A549 (cell line): ENCODE results near the gene ANKS1B. TPM values are rescaled to one million over a fixed set of nuclear protein-coding genes. Genes with fewer than 3 reads are reported as not detected.

ENCODE experiments used
- ATAC-seq, 2 experiments: fragments of 200-7000 bp in 1 of 2; fragments of >200 bp in 1 of 2; cut with Nextera tagmentation in 1 of 2; cut with Tn5 transposase in 1 of 2; 3 replicates each; pipeline versions ENCODE4 v1.8.0 to v1.9.1; 2018 to 2020; ENCODE audit warnings: mild to moderate bottlenecking in 1 of 2, moderate library complexity in 1 of 2
- CTCF ChIA-PET: fragments of 300-600 bp; sonication (Branson Sonifier 250); formaldehyde crosslinking; extraction: SDS; loops from one replicate; lab custom pipeline; 2021; ENCODE audit warnings: antibody characterized with exemption, inconsistent platforms; lab: Yijun Ruan, JAX
- POLR2A ChIA-PET: fragments of 350-600 bp; formaldehyde crosslinking; extraction: SDS; loops from one replicate; lab custom pipeline; 2021; ENCODE audit warnings: antibody characterized with exemption, inconsistent platforms; lab: Yijun Ruan, JAX
- DNase-seq, 2 experiments: peaks; one replicate each; pipeline versions ENCODE4 v3.0.0 to v3.0.0-alpha.2; 2011 to 2016; ENCODE audit warnings: low read depth in 1 of 2, low spot score in 1 of 2
- FAIRE-seq: peaks from 2 replicates; lab custom pipeline; 2011; peaks lifted over from hg19 to GRCh38; lab: Jason Lieb, UNC
- H3K27ac ChIP-seq, 2 experiments: fragments of >200 bp; sonication (Bioruptor Twin); formaldehyde crosslinking; 3 replicates each; pipeline ENCODE4 v1.5.1; 2016 to 2017
- H3K4me1 ChIP-seq: fragments of >200 bp; sonication (Bioruptor Twin); formaldehyde crosslinking; 3 replicates; pipeline ENCODE4 v1.6.1; 2016
- H3K4me2 ChIP-seq: fragments of >200 bp; sonication (Bioruptor Twin); formaldehyde crosslinking; 3 replicates; pipeline ENCODE4 v1.6.1; 2016
- H3K4me3 ChIP-seq: fragments of >200 bp; sonication (Bioruptor Twin); formaldehyde crosslinking; 3 replicates; pipeline ENCODE4 v1.5.1; 2016
- H3K9me3 ChIP-seq: fragments of >200 bp; sonication (Bioruptor Twin); formaldehyde crosslinking; 3 replicates; pipeline ENCODE4 v1.6.1; 2016
- BHLHE40 ChIP-seq: IDR thresholded peaks from 2 replicates; pipeline ENCODE4 v1.6.1; 2012; ENCODE audit warnings: low read depth, low read length, inconsistent platforms
- CEBPB ChIP-seq, 2 experiments: fragments of >200 bp in 1 of 2; sonication (Bioruptor Twin) in 1 of 2; formaldehyde crosslinking in 1 of 2; IDR thresholded peaks; 2 replicates each; pipeline ENCODE4 v1.6.1; 2012 to 2016
- CHD2 ChIP-seq: fragments of 150-350 bp; IDR thresholded peaks from 2 replicates; pipeline ENCODE4 v1.6.1; 2014; ENCODE audit warnings: low read length; ENCODE audit not compliant: partially characterized antibody
- HEYL ChIP-seq: fragments of 250-450 bp; sonication (Bioruptor Pico); IDR thresholded peaks from 2 replicates; pipeline ENCODE4 v1.8.0; 2021; ENCODE audit warnings: mild to moderate bottlenecking, moderate library complexity
- HOXB13 ChIP-seq: fragments of 250-450 bp; sonication (Bioruptor Pico); IDR thresholded peaks from 2 replicates; pipeline ENCODE4 v1.5.0; 2020; ENCODE audit warnings: low read depth, mild to moderate bottlenecking, moderate library complexity
- HOXB5 ChIP-seq: fragments of 250-450 bp; sonication (Bioruptor Pico); IDR thresholded peaks from 2 replicates; pipeline ENCODE4 v1.5.0; 2020; ENCODE audit warnings: mild to moderate bottlenecking, moderate library complexity
- KDM1A ChIP-seq: fragments of 200-600 bp; sonication (generic); IDR thresholded peaks from 2 replicates; pipeline ENCODE4 v1.6.1; 2016; ENCODE audit warnings: low read depth, mild to moderate bottlenecking
- MAFK ChIP-seq: fragments of 450-650 bp; IDR thresholded peaks from 2 replicates; pipeline ENCODE4 v1.6.1; 2014; ENCODE audit not compliant: partially characterized antibody
- PHF8 ChIP-seq: fragments of 200-600 bp; sonication (generic); IDR thresholded peaks from 2 replicates; pipeline ENCODE4 v1.6.1; 2016; ENCODE audit warnings: low read depth, mild to moderate bottlenecking, antibody characterized with exemption, moderate library complexity, borderline replicate concordance
- RAD21 ChIP-seq, 2 experiments: fragments of >200 bp in 1 of 2; sonication (Bioruptor Twin) in 1 of 2; formaldehyde crosslinking in 1 of 2; IDR thresholded peaks in 1 of 2; conservative IDR thresholded peaks in 1 of 2; 2 replicates in 1 of 2; 3 replicates in 1 of 2; pipeline ENCODE4 v1.6.1; 2012 to 2018; ENCODE audit warnings: inconsistent platforms in 1 of 2
- RCOR1 ChIP-seq: fragments of 150-350 bp; IDR thresholded peaks from 2 replicates; pipeline ENCODE4 v1.6.1; 2014; ENCODE audit warnings: antibody characterized with exemption, low read length, low read depth
- ZC3H11A ChIP-seq: fragments of 450-650 bp; IDR thresholded peaks from 2 replicates; pipeline ENCODE4 v1.6.1; 2014; ENCODE audit warnings: antibody characterized with exemption, mild to moderate bottlenecking
- ZFP36 ChIP-seq: fragments of 450-650 bp; IDR thresholded peaks from 2 replicates; pipeline ENCODE4 v1.6.1; 2014; ENCODE audit warnings: borderline replicate concordance; ENCODE audit not compliant: partially characterized antibody
- ZSCAN20 ChIP-seq: fragments of 250-450 bp; sonication (Bioruptor Pico); IDR thresholded peaks from 2 replicates; pipeline ENCODE4 v1.8.0; 2022; ENCODE audit warnings: mild to moderate bottlenecking, moderate library complexity
- WGBS: methylation state at CpG from one replicate; pipeline ENCODE4 v1.1.6; 2017; ENCODE audit errors: missing lambda C conversion rate; 5-methylcytosine and 5-hydroxymethylcytosine counted together
- polyA plus RNA-seq, 4 experiments: library from polyadenylated mRNA; depleted of rRNA in 3 of 4; stranded (reverse); fragments of >200 nt; fragmentation: RNase III in 1 of 4; extraction: RNeasy Plus Mini Kit Qiagen cat#74134 plus additional on column Dnase treatment in 1 of 4; gene quantifications; 2 replicates in 3 of 4; 3 replicates in 1 of 4; pipeline ENCODE4 v1.2.3, GENCODE V29; 2011 to 2017
- TF ChIP-seq, protein P1 (sequence below): fragments of 150-350 bp; IDR thresholded peaks from 2 replicates; pipeline ENCODE4 v1.6.1; 2014; ENCODE audit warnings: low read depth, mild to moderate bottlenecking, low read length
- TF ChIP-seq, protein P2 (sequence below): fragments of 250-450 bp; sonication (Bioruptor Pico); IDR thresholded peaks from 2 replicates; pipeline ENCODE4 v1.5.0; 2021; ENCODE audit warnings: mild to moderate bottlenecking, moderate library complexity, borderline replicate concordance
- TF ChIP-seq, protein P3 (sequence below): fragments of >200 bp; sonication (Bioruptor Twin); formaldehyde crosslinking; IDR thresholded peaks from 2 replicates; pipeline ENCODE4 v1.6.1; 2016

ANKS1B gene
- polyA plus RNA-seq, 2 of the 4 experiments (the other 2 are of a cell fraction), result 1.5 to 2.2 TPM

DNA sequence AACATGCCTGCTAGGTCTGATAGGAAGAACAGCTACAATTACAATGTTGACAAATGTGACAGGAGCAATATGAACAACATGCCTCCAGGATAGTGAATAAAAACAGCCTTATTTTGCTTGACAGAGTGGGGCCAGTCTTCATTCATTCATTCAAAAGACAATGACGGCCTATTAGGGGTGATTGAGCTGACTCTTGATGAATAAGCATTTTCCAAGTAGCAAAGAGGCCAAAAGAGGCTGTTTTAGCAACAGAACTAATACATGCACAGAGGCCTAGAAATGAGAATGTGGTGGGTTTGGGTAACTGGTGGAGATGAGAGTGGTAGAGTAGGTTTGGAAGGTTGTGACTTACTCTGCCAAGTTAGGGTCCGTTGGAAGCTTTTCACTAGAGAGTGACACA lies 1201.3 kb downstream of the ANKS1B start:
- FAIRE-seq, result no peak

DNA sequence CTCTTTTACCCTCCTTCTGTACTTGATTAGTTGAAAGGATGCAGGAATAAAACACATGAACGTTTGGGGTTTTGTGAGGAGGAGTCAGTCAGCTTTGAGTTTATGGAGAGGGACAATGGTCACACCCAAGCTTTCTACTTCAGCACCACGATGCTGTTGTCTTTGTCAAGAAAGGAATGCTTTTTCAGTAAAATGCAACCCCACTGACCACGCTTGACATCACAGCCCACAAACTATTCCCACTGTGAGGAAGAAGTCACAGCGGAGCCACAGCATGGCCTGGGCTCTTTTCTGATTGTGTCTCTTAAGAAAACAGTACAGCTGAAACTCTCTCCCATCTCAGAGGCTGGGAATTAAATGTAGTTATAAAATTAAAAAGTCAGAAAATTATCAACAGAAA lies 1204.5 kb downstream of the ANKS1B start:
- CTCF ChIA-PET, result no interaction called here
- Histone ChIP-seq H3K4me2 (no peak overlapping the region), H3K27ac (no peak overlapping the region), H3K9me3 (no peaks in the 10 kb centered on the region), H3K4me1 (no peaks in the 10 kb centered on the region), H3K4me3 (no peak overlapping the region)
- TF ChIP-seq HOXB13 (CRISPR knock-in tag), result no peak
- TF ChIP-seq, protein P1, sequence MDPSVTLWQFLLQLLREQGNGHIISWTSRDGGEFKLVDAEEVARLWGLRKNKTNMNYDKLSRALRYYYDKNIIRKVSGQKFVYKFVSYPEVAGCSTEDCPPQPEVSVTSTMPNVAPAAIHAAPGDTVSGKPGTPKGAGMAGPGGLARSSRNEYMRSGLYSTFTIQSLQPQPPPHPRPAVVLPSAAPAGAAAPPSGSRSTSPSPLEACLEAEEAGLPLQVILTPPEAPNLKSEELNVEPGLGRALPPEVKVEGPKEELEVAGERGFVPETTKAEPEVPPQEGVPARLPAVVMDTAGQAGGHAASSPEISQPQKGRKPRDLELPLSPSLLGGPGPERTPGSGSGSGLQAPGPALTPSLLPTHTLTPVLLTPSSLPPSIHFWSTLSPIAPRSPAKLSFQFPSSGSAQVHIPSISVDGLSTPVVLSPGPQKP, result no peak
- TF ChIP-seq CEBPB (IDR thresholded peaks at IDR 0.05), result no peak
- TF ChIP-seq, protein P2, sequence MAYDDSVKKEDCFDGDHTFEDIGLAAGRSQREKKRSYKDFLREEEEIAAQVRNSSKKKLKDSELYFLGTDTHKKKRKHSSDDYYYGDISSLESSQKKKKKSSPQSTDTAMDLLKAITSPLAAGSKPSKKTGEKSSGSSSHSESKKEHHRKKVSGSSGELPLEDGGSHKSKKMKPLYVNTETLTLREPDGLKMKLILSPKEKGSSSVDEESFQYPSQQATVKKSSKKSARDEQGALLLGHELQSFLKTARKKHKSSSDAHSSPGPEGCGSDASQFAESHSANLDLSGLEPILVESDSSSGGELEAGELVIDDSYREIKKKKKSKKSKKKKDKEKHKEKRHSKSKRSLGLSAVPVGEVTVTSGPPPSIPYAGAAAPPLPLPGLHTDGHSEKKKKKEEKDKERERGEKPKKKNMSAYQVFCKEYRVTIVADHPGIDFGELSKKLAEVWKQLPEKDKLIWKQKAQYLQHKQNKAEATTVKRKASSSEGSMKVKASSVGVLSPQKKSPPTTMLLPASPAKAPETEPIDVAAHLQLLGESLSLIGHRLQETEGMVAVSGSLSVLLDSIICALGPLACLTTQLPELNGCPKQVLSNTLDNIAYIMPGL (CRISPR knock-in tag), result no peak
- no peak for TF ChIP-seq ZSCAN20
- POLR2A ChIA-PET, result no interaction called here
- FAIRE-seq (no peak), DNase-seq (no peak), ATAC-seq (no peak)
- 27% methylated on average over 4 of the region's 4 CpGs for WGBS

More for the DNA sequence above, 1201.3 kb downstream of the ANKS1B start:
- Histone ChIP-seq H3K4me3 (no peak overlapping the region), H3K27ac (no peak overlapping the region), H3K4me1 (no peaks in the 10 kb centered on the region), H3K4me2 (no peak overlapping the region), H3K9me3 (no peaks in the 10 kb centered on the region)
- 51% methylated on average over 2 of the region's 2 CpGs for WGBS
- TF ChIP-seq RAD21 (conservative IDR thresholded peaks at IDR 0.05 in 1 of 2, IDR thresholded peaks at IDR 0.05 in 1 of 2), result no peak
- ChIA-PET CTCF (no interaction called here), POLR2A (no interaction called here)
- ATAC-seq, result no peak
- no peak for DNase-seq

DNA sequence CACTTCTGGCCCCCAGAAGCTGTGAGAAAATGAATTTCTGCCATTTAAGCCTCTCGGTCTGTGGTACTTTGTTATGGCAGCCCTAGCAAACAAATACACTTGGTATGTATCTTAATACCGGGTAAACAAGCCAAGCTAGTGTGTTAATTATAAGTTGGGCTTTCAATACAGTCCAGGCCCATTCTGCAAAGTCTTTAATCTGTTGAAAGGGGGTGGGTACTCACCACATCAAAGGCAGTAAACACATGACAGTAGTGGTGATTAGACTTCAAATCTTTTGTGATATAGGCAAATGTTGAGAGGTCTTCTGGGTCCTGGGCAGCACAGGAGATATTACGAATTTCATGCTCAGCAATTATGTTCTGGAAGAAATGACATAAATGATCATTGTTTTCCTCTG lies 1211.9 kb downstream of the ANKS1B start:
- WGBS, result 64% methylated on average over 3 of the region's 3 CpGs
- CTCF ChIA-PET, result interaction anchor here (0.5 kb wide), 2 partner anchors 18 to 531 kb away, joined by 3 read pairs; no protein-coding TSS in a partner anchor
- H3K4me1 ChIP-seq, result peaks cover 4% of the 10 kb centered on the region; the same call in 1 of the 3 replicates
- no peak overlapping the region for H3K4me2 ChIP-seq
- no peaks in the 10 kb centered on the region for H3K9me3 ChIP-seq
- no peak for DNase-seq
- no peak overlapping the region for H3K4me3 ChIP-seq
- TF ChIP-seq PHF8 (no peak), RCOR1 (no peak), CEBPB (IDR thresholded peaks at IDR 0.05) (no peak), ZC3H11A (no peak), HOXB5 (CRISPR knock-in tag) (no peak), KDM1A (no peak), RAD21 (conservative IDR thresholded peaks at IDR 0.05 in 1 of 2, IDR thresholded peaks at IDR 0.05 in 1 of 2) (no peak), MAFK (no peak), HEYL (CRISPR knock-in tag) (no peak), BHLHE40 (no peak), CHD2 (no peak), ZFP36 (no peak)
- TF ChIP-seq, protein P3, sequence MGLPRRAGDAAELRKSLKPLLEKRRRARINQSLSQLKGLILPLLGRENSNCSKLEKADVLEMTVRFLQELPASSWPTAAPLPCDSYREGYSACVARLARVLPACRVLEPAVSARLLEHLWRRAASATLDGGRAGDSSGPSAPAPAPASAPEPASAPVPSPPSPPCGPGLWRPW, result no peak
- TF ChIP-seq, protein P2 (CRISPR knock-in tag), result no peak
- ATAC-seq, result no peak
- no peak overlapping the region for H3K27ac ChIP-seq
- POLR2A ChIA-PET, result no interaction called here
- FAIRE-seq, result no peak
